ENCODE results near the gene TRIM46. TPM values are rescaled to one million over a fixed set of nuclear protein-coding genes. Genes with fewer than 3 reads are reported as not detected.

Gene TRIM46
- total RNA-seq, 1 experiment from 2014 or later = 18.4 TPM

DNA sequence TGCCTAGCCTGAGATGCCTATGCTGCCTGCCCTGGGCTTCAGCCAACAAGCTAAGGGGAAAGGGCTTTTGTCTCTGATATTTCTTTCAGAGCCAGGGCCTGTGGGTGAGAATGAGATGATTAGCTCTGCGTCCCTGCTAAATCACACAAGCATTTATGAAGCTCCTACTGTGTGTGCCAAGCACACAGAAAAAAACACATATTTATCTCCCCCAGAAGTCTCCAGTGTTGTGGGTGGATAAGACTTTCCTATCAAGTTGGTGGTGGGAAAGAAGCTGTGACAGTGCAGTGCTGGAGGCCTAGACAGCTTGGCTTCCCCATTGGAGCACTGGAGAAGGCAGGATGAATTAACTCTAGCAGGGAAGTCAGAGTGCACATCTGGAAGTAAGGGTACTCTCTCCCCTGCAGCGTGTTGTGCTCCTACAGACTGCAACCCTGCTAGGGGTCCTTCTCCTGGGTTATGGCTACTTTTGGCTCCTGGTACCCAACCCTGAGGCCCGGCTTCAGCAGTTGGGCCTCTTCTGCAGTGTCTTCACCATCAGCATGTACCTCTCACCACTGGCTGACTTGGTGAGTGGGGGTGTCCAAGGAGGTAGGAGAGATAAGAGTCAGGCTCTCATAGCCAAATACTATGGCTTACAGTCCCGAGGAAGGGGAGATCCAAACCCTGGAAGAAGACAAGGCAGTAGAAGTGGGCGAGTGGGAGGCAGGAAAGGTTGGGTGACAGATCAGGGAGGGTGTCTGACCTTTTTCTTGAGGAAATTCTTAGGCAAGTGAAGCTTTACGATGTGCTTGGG is 36.3 kb upstream of the TRIM46 start:
- TF ChIP-seq, protein P1, sequence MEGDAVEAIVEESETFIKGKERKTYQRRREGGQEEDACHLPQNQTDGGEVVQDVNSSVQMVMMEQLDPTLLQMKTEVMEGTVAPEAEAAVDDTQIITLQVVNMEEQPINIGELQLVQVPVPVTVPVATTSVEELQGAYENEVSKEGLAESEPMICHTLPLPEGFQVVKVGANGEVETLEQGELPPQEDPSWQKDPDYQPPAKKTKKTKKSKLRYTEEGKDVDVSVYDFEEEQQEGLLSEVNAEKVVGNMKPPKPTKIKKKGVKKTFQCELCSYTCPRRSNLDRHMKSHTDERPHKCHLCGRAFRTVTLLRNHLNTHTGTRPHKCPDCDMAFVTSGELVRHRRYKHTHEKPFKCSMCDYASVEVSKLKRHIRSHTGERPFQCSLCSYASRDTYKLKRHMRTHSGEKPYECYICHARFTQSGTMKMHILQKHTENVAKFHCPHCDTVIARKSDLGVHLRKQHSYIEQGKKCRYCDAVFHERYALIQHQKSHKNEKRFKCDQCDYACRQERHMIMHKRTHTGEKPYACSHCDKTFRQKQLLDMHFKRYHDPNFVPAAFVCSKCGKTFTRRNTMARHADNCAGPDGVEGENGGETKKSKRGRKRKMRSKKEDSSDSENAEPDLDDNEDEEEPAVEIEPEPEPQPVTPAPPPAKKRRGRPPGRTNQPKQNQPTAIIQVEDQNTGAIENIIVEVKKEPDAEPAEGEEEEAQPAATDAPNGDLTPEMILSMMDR (conservative IDR thresholded peaks at IDR 0.05) = no peak
- peaks cover 14 to 18% (median 17%) of the 10 kb centered on the region in 3 experiments; a peak in 6 of 7 replicates for H3K36me3 Mint-ChIP-seq (ENCODE audit: insufficient read depth in 1 of 3, low read depth in 3 of 3)
- Histone ChIP-seq H3K9me3 (ENCODE audit: control insufficient read depth, low read depth, low read length) (no peaks in the 10 kb centered on the region), H2AK5ac (ENCODE audit: insufficient read length, low read length) (no peak overlapping the region), H4K8ac (replicated peaks; ENCODE audit: insufficient read length, low read depth, low read length) (no peak overlapping the region), H3K23ac (ENCODE audit: insufficient read length, low read depth, low read length) (no peak overlapping the region), H2BK15ac (ENCODE audit: low read depth, low read length) (no peak overlapping the region), H2AFZ (ENCODE audit: low read length) (no peak overlapping the region), H3K56ac (ENCODE audit: insufficient read length, low read depth, low read length) (no peak overlapping the region), H3K79me1 (ENCODE audit: insufficient read depth, low read depth, low read length, poor library complexity, severe bottlenecking) (no peaks in the 10 kb centered on the region), H2BK5ac (ENCODE audit: insufficient read length, low read length) (no peak overlapping the region), H3K27ac (ENCODE audit: insufficient read length, low read depth, low read length) (no peak overlapping the region), H3K4me1 (ENCODE audit: insufficient read depth, low read length) (no peaks in the 10 kb centered on the region), H4K5ac (ENCODE audit: insufficient read length, low read depth, low read length) (no peak overlapping the region), H3K9ac (ENCODE audit: extremely low read depth, insufficient read length, low read length) (no peak overlapping the region), H3K27me3 (ENCODE audit: insufficient read depth, low read length) (no peaks in the 10 kb centered on the region), H2BK20ac (ENCODE audit: low read depth, low read length, poor library complexity, severe bottlenecking) (no peak overlapping the region), H3K79me2 (ENCODE audit: insufficient read depth, low read length) (0 out of 2 replicates have a peak, but pooled peaks cover 3% of the 10 kb centered on the region), H3T11ph (ENCODE audit: low read length) (no peak overlapping the region), H2BK12ac (ENCODE audit: insufficient read length, low read depth, low read length) (no peak overlapping the region), H3K4ac (ENCODE audit: low read depth, low read length) (no peak overlapping the region), H3K14ac (ENCODE audit: insufficient read depth, low read length) (no peak overlapping the region), H3K23me2 (ENCODE audit: insufficient read length, low read depth, low read length, poor library complexity, severe bottlenecking) (peaks cover 23% of the 10 kb centered on the region), H3K4me2 (ENCODE audit: insufficient read depth, insufficient read length, low read length) (peak overlapping the region; percentile 97), H2BK120ac (ENCODE audit: low read depth, low read length, poor library complexity, severe bottlenecking) (no peak overlapping the region), H4K91ac (ENCODE audit: insufficient read length, low read depth, low read length) (no peak overlapping the region), H3K18ac (ENCODE audit: insufficient read length, low read depth, low read length) (no peak overlapping the region), H4K20me1 (ENCODE audit: control insufficient read depth, insufficient read depth, insufficient read length) (no peaks in the 10 kb centered on the region)
- peak overlapping the region; percentile 93 for H3K4me3 Mint-ChIP-seq
- peaks cover 17% of the 10 kb centered on the region for H3K27me3 Mint-ChIP-seq (ENCODE audit: low read depth)
- no peak overlapping the region for H3K27ac Mint-ChIP-seq
- no peak for DNase-seq
- H3K4me1 Mint-ChIP-seq = peaks cover 22 to 23% of the 10 kb centered on the region in 2 experiments
- WGBS (ENCODE audit: extremely low coverage, insufficient read length, low lambda C conversion rate) = no CpG with 5 or more reads among the region's 6 CpGs
- no peaks in the 10 kb centered on the region for H3K9me3 Mint-ChIP-seq

All from H9 (cell line).